Suppressor macrophage treated with lipopolysaccharide for 4 hours (primary cell): ENCODE data around the gene TSKU.
"Not testable (repeated sequence)": the region's sequence is repeated elsewhere in the genome, so short reads cannot be mapped to it uniquely, and the experiment has no call there.

ENCODE experiments used
- DNase-seq: peaks from one replicate; pipeline ENCODE4 v3.0.0-alpha.2; 2020

The TSKU gene

GRCh38 chr11:76827005-76827404 lies 43.8 kb downstream of the TSKU start:
- not testable (repeated sequence) for DNase-seq

GRCh38 chr11:76830639-76831327 lies 47.6 kb downstream of the TSKU start:
- DNase-seq: no peak

GRCh38 chr11:76831686-76832310 lies 48.6 kb downstream of the TSKU start:
- no peak for DNase-seq

GRCh38 chr11:76832361-76832760 lies 49.2 kb downstream of the TSKU start:
- DNase-seq: peak; percentile 27

GRCh38 chr11:76834151-76834550 lies 51.0 kb downstream of the TSKU start:
- no peak for DNase-seq

- peak; percentile 47 for DNase-seq
Observed at GRCh38 chr11:76835036-76835435, 51.9 kb downstream of the TSKU start.

GRCh38 chr11:76835928-76836612 lies 52.9 kb downstream of the TSKU start:
- DNase-seq: peak; percentile 40

GRCh38 chr11:76836613-76837291 lies 53.6 kb downstream of the TSKU start:
- no peak for DNase-seq

GRCh38 chr11:76837696-76838677 lies 54.8 kb downstream of the TSKU start:
- no peak for DNase-seq

GRCh38 chr11:76838678-76839068 lies 55.5 kb downstream of the TSKU start:
- no peak for DNase-seq

GRCh38 chr11:76839311-76839710 lies 56.2 kb downstream of the TSKU start:
- DNase-seq: peak; percentile 49

GRCh38 chr11:76841923-76842452 lies 58.8 kb downstream of the TSKU start:
- no peak for DNase-seq

- no peak for DNase-seq
Observed at GRCh38 chr11:76843907-76844306, 60.8 kb downstream of the TSKU start.

- DNase-seq: no peak
Observed at GRCh38 chr11:76844511-76844910, 61.4 kb downstream of the TSKU start.

- no peak for DNase-seq
Observed at GRCh38 chr11:76845069-76845468, 61.9 kb downstream of the TSKU start.

- DNase-seq: no peak
Observed at GRCh38 chr11:76846441-76846840, 63.3 kb downstream of the TSKU start.
